Tibial nerve (tissue), 4 donors: Measurements from ENCODE around the gene CEP295NL.

Source experiments
- EP300 ChIP-seq, 2 donors: sonication (generic); formaldehyde crosslinking; IDR thresholded peaks; one replicate each; pipeline ENCODE4 v1.6.1; 2017; ENCODE audit warnings: antibody characterized with exemption in 2 of 2, mild to moderate bottlenecking in 1 of 2
- TF ChIP-seq, protein P1 (sequence below), 5 experiments: fragments of 200-600 bp in 3 of 5; fragments of 450-650 bp in 2 of 5; sonication (generic) in 3 of 5; IDR thresholded peaks; one replicate each; pipeline ENCODE4 v1.5.1; 2016 to 2019; ENCODE audit warnings: antibody characterized with exemption in 5 of 5, mild to moderate bottlenecking in 3 of 5, moderate library complexity in 2 of 5

DNA sequence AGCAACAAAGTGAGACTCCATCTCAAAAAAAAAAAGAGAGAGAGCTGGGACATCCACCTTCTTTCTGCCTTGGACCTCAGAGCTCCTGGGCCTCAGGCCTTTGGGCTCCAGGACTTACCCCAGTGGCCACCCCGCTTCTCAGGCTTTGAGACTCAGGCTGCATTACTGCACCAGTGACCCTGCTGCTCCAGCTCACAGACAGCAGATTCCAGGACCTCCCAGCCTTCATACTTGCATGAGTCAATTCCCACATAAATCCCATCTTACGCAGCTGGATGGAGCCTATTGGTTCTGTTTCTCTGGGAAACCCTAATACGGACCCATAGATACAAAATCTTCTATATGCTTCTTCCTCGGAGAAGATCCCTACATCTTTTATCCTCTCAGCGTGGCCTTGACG is 2.1 kb upstream of the CEP295NL start:
- TF ChIP-seq, protein P1, sequence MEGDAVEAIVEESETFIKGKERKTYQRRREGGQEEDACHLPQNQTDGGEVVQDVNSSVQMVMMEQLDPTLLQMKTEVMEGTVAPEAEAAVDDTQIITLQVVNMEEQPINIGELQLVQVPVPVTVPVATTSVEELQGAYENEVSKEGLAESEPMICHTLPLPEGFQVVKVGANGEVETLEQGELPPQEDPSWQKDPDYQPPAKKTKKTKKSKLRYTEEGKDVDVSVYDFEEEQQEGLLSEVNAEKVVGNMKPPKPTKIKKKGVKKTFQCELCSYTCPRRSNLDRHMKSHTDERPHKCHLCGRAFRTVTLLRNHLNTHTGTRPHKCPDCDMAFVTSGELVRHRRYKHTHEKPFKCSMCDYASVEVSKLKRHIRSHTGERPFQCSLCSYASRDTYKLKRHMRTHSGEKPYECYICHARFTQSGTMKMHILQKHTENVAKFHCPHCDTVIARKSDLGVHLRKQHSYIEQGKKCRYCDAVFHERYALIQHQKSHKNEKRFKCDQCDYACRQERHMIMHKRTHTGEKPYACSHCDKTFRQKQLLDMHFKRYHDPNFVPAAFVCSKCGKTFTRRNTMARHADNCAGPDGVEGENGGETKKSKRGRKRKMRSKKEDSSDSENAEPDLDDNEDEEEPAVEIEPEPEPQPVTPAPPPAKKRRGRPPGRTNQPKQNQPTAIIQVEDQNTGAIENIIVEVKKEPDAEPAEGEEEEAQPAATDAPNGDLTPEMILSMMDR (IDR thresholded peaks at IDR 0.05) = no peak
- TF ChIP-seq EP300 (IDR thresholded peaks at IDR 0.05) = no peak
